ENCODE data around the gene PPP6R2. TPM values are rescaled to one million over a fixed set of nuclear protein-coding genes. Genes with fewer than 3 reads are reported as not detected.

The PPP6R2 gene
- total RNA-seq, 1 experiment from 2014 or later: 61.3 TPM

DNA sequence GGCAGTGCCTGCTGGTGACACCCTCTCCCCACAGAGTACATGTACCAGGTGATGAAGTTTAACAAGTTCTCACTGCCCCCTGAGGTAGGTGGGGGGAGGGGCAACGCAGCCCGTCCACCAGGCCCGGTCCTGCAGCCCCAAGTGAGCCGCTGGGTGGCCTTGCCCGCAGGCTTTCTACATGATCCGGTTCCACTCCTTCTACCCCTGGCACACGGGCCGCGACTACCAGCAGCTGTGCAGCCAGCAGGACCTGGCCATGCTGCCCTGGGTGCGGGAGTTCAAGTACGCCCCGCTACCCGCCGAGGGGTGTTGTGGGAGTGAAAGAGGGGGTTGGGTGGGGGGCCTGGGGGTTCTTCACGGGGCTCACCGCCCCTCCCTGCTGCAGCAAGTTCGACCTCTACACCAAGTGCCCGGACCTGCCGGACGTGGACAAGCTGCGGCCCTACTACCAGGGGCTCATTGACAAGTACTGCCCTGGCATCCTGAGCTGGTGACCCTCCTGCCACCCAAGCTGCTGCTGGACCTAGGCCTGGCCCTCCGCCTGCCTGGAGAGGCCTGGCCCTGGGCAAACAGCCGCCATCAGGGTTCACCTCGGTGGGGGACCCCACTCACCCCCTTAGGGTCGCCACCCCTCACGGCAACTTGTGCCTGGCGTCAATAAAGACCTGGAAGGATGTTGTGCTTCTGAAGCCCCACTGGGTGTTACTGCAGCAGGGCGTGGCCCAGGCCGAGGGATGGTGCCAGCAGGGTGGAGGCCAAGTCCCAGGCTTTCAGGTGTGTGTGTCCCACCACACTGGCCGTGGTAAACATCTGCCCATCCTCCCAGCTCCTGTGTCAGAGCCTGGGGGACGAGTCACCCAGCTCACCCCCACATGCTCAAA is 146.5 kb downstream of the PPP6R2 start:
- no TSS peak for BruUV-seq (replicated peaks)
- no peaks in the 10 kb centered on the region for H3K27me3 ChIP-seq (ENCODE audit: insufficient read depth, low read length)
- no peak overlapping the region for H3K4me3 ChIP-seq (replicated peaks in 1 of 2; ENCODE audit: low read depth in 1 of 2, low read length in 2 of 2)
- no peaks in the 10 kb centered on the region for H3K9me3 ChIP-seq (ENCODE audit: control insufficient read depth in 1 of 2, insufficient read depth in 1 of 2, low read depth in 1 of 2, low read length in 2 of 2)
- TF ChIP-seq FOSL1 (IDR thresholded peaks at IDR 0.05; ENCODE audit: low read depth) (no peak), JUND (IDR thresholded peaks at IDR 0.05) (no peak), CEBPB (IDR thresholded peaks at IDR 0.05; ENCODE audit: low read depth) (no peak), ELF1 (IDR thresholded peaks at IDR 0.05; ENCODE audit: borderline replicate concordance, low read depth) (no peak), EZH2phosphoT487 (IDR thresholded peaks at IDR 0.05; ENCODE audit: borderline replicate concordance) (no peak), TCF7L2 (IDR thresholded peaks at IDR 0.05; ENCODE audit: borderline replicate concordance, extremely low read depth, insufficient read depth, insufficient read length) (no peak), CBX3 (IDR thresholded peaks at IDR 0.05; ENCODE audit: low read depth) (no peak), SRF (IDR thresholded peaks at IDR 0.05; ENCODE audit: low read depth) (no peak), SIN3A (IDR thresholded peaks at IDR 0.05; ENCODE audit: low read depth) (no peak), ZFX (IDR thresholded peaks at IDR 0.05) (no peak), YY1 (IDR thresholded peaks at IDR 0.05; ENCODE audit: extremely low read depth, insufficient replicate concordance, low read depth, low read length) (no peak), ZNF274 (IDR thresholded peaks at IDR 0.05; ENCODE audit: low read depth, low read length) (no peak), SP1 (IDR thresholded peaks at IDR 0.05; ENCODE audit: low read depth) (no peak), POLR2AphosphoS5 (IDR thresholded peaks at IDR 0.05; ENCODE audit: low read depth, low read length) (no peak), RAD21 (IDR thresholded peaks at IDR 0.05; ENCODE audit: low read depth) (no peak)
- TF ChIP-seq, protein P1, sequence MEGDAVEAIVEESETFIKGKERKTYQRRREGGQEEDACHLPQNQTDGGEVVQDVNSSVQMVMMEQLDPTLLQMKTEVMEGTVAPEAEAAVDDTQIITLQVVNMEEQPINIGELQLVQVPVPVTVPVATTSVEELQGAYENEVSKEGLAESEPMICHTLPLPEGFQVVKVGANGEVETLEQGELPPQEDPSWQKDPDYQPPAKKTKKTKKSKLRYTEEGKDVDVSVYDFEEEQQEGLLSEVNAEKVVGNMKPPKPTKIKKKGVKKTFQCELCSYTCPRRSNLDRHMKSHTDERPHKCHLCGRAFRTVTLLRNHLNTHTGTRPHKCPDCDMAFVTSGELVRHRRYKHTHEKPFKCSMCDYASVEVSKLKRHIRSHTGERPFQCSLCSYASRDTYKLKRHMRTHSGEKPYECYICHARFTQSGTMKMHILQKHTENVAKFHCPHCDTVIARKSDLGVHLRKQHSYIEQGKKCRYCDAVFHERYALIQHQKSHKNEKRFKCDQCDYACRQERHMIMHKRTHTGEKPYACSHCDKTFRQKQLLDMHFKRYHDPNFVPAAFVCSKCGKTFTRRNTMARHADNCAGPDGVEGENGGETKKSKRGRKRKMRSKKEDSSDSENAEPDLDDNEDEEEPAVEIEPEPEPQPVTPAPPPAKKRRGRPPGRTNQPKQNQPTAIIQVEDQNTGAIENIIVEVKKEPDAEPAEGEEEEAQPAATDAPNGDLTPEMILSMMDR (IDR thresholded peaks at IDR 0.05 in 2 of 3, conservative IDR thresholded peaks at IDR 0.05 in 1 of 3; ENCODE audit: borderline replicate concordance in 1 of 3, insufficient read depth in 1 of 3, low read depth in 2 of 3, low read length in 2 of 3): no peak
- TF ChIP-seq, protein P2, sequence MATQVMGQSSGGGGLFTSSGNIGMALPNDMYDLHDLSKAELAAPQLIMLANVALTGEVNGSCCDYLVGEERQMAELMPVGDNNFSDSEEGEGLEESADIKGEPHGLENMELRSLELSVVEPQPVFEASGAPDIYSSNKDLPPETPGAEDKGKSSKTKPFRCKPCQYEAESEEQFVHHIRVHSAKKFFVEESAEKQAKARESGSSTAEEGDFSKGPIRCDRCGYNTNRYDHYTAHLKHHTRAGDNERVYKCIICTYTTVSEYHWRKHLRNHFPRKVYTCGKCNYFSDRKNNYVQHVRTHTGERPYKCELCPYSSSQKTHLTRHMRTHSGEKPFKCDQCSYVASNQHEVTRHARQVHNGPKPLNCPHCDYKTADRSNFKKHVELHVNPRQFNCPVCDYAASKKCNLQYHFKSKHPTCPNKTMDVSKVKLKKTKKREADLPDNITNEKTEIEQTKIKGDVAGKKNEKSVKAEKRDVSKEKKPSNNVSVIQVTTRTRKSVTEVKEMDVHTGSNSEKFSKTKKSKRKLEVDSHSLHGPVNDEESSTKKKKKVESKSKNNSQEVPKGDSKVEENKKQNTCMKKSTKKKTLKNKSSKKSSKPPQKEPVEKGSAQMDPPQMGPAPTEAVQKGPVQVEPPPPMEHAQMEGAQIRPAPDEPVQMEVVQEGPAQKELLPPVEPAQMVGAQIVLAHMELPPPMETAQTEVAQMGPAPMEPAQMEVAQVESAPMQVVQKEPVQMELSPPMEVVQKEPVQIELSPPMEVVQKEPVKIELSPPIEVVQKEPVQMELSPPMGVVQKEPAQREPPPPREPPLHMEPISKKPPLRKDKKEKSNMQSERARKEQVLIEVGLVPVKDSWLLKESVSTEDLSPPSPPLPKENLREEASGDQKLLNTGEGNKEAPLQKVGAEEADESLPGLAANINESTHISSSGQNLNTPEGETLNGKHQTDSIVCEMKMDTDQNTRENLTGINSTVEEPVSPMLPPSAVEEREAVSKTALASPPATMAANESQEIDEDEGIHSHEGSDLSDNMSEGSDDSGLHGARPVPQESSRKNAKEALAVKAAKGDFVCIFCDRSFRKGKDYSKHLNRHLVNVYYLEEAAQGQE (IDR thresholded peaks at IDR 0.05; ENCODE audit: low read depth): no peak
- TF ChIP-seq, protein P3, sequence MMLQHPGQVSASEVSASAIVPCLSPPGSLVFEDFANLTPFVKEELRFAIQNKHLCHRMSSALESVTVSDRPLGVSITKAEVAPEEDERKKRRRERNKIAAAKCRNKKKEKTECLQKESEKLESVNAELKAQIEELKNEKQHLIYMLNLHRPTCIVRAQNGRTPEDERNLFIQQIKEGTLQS (IDR thresholded peaks at IDR 0.05): no peak
- intact Hi-C loops (cut with micrococcal nuclease): no loop called here
- no peaks in the 10 kb centered on the region for H3K9me2 ChIP-seq (ENCODE audit: insufficient read depth)
- H2AFZ ChIP-seq (ENCODE audit: low read depth, low read length, poor library complexity, severe bottlenecking): no peak overlapping the region
- ATAC-seq (no peak), DNase-seq (ENCODE audit: low read depth, low spot score) (no peak)
- no peaks in the 10 kb centered on the region for H3K79me2 ChIP-seq (ENCODE audit: insufficient read depth, low read length)
- CTCF ChIA-PET: no interaction called here
- RAD21 ChIA-PET (ENCODE audit: low non-redundant PET in 1 of 2, low total read pairs in 2 of 2, uncharacterized antibody in 2 of 2, unreplicated experiment in 2 of 2): no interaction called here
- H3K9ac ChIP-seq (ENCODE audit: low read length): no peak overlapping the region
- no peaks in the 10 kb centered on the region for H4K20me1 ChIP-seq (ENCODE audit: insufficient read depth)
- H3K4me1 ChIP-seq (ENCODE audit: control insufficient read depth in 1 of 2, insufficient read depth in 2 of 2, low read length in 2 of 2): peaks cover 1 to 11% of the 10 kb centered on the region in 2 experiments; a peak in 3 of 4 replicates
- H3K27ac ChIP-seq (ENCODE audit: low read depth, low read length): no peak overlapping the region
- no peak overlapping the region for H3K4me2 ChIP-seq (ENCODE audit: low read length)
- H3K36me3 ChIP-seq (ENCODE audit: control insufficient read depth in 1 of 2, insufficient read depth in 2 of 2, low read length in 2 of 2): no peaks in the 10 kb centered on the region
- POLR2A ChIA-PET: no interaction called here
